Panc1 (cell line): ENCODE results near the gene CA5A. TPM values are rescaled to one million over a fixed set of nuclear protein-coding genes. Genes with fewer than 3 reads are reported as not detected.

Source experiments
- ATAC-seq: fragments of 200-7000 bp; cut with Tn5 transposase; 2 replicates; pipeline ENCODE4 v1.9.1; 2020; ENCODE audit warnings: mild to moderate bottlenecking, moderate library complexity
- BruUV-seq: library from RNA; stranded (reverse); fragments of 400-500 nt; replicated peaks from 2 replicates; lab custom pipeline; 2021; lab: Mats Ljungman, UMichigan
- CTCF ChIA-PET: fragments of 300-600 bp; sonication (Branson Sonifier 250); formaldehyde crosslinking; loops from one replicate; lab custom pipeline; 2022; ENCODE audit warnings: antibody characterized with exemption; lab: Charles Lee
- POLR2A ChIA-PET: fragments of 300-600 bp; sonication (Branson Sonifier 250); formaldehyde crosslinking; loops from one replicate; lab custom pipeline; 2022; ENCODE audit warnings: antibody characterized with exemption; lab: Charles Lee
- DNase-seq: peaks from one replicate; pipeline ENCODE4 v3.0.0-alpha.2; 2010; ENCODE audit warnings: low read depth, low spot score
- H3K27ac ChIP-seq: 2 replicates; pipeline ENCODE4 v1.5.1; 2011; ENCODE audit warnings: mild to moderate bottlenecking, low read length, inconsistent platforms
- H3K27me3 ChIP-seq: fragments of 200-500 bp; sonication (Bioruptor generic); 2 replicates; pipeline ENCODE4 v1.6.0; 2014; ENCODE audit warnings: low read length, inconsistent platforms; ENCODE audit not compliant: control insufficient read depth, insufficient read depth
- H3K36me3 ChIP-seq: fragments of 200-500 bp; sonication (Bioruptor generic); 2 replicates; pipeline ENCODE4 v1.5.1; 2014; ENCODE audit warnings: inconsistent platforms, mild to moderate bottlenecking, low read length, moderate library complexity; ENCODE audit not compliant: control insufficient read depth, insufficient read depth
- H3K4me1 ChIP-seq: 2 replicates; pipeline ENCODE4 v1.5.1; 2011; ENCODE audit warnings: inconsistent platforms, mild to moderate bottlenecking, low read length, moderate library complexity; ENCODE audit not compliant: control insufficient read depth, insufficient read depth
- H3K4me3 ChIP-seq, 2 experiments: 2 replicates each; pipeline ENCODE4 v1.5.1; 2011 to 2012; ENCODE audit warnings: low read depth in 2 of 2, low read length in 2 of 2, mild to moderate bottlenecking in 2 of 2, inconsistent platforms in 1 of 2, moderate library complexity in 1 of 2
- H3K9me3 ChIP-seq: fragments of 200-500 bp; sonication (Bioruptor generic); 2 replicates; pipeline ENCODE4 v1.5.1; 2014; ENCODE audit warnings: low read depth, mild to moderate bottlenecking, inconsistent platforms, low read length, moderate library complexity; ENCODE audit not compliant: control insufficient read depth, insufficient read depth
- POLR2AphosphoS5 ChIP-seq: IDR thresholded peaks from 2 replicates; pipeline ENCODE4 v1.6.1; 2012; ENCODE audit warnings: mild to moderate bottlenecking, low read depth, low read length, moderate library complexity
- REST ChIP-seq, 2 experiments: IDR thresholded peaks; 2 replicates each; pipeline ENCODE4 v1.6.1; 2011 to 2012; ENCODE audit warnings: low read depth in 2 of 2, control low read depth in 1 of 2, low read length in 1 of 2, mild to moderate bottlenecking in 1 of 2, moderate library complexity in 1 of 2; ENCODE audit not compliant: insufficient read depth in 1 of 2
- SIN3A ChIP-seq: IDR thresholded peaks from 2 replicates; pipeline ENCODE4 v1.6.1; 2012; ENCODE audit warnings: low read depth, mild to moderate bottlenecking, low read length, moderate library complexity, borderline replicate concordance; ENCODE audit not compliant: insufficient read depth
- TCF7L2 ChIP-seq: IDR thresholded peaks from 2 replicates; pipeline ENCODE4 v1.6.1; 2011; ENCODE audit warnings: mild to moderate bottlenecking, low read depth, low read length, inconsistent platforms
- in situ Hi-C: cut with HindIII; loops from 2 replicates; pipeline ENCODE4 v1.10.0; 2016; ENCODE audit warnings: low sequenced_read_pairs, low pct_unique_long_range_greater_than_20kb
- intact Hi-C: fragments of 100-400 bp; cut with micrococcal nuclease; formaldehyde crosslinking; loops from one replicate; pipeline ENCODE4 v1.10.0; 2022; ENCODE audit not compliant: unreplicated experiment
- total RNA-seq: library from RNA; stranded (reverse); gene quantifications from one replicate; pipeline ENCODE4 v1.2.1, GENCODE V29; 2021; ENCODE audit not compliant: unreplicated experiment
- TF ChIP-seq, protein P1 (sequence below): fragments of 450-650 bp; IDR thresholded peaks from 2 replicates; pipeline ENCODE4 v1.5.1; 2017; ENCODE audit warnings: mild to moderate bottlenecking

The CA5A gene
- total RNA-seq, 1 experiment from 2014 or later, result not detected

- ChIA-PET POLR2A (no interaction called here), CTCF (no interaction called here)
- peaks cover 7% of the 10 kb centered on the region for H3K4me1 ChIP-seq
- no TSS peak for BruUV-seq
- intact Hi-C loops, result no loop called here
- in situ Hi-C loops, result no loop called here
- H3K9me3 ChIP-seq, result peaks cover 5% of the 10 kb centered on the region; the same call in 1 of the 2 replicates
- ATAC-seq, result no peak
- no peaks in the 10 kb centered on the region for H3K36me3 ChIP-seq
- DNase-seq, result no peak
- TF ChIP-seq, protein P1, sequence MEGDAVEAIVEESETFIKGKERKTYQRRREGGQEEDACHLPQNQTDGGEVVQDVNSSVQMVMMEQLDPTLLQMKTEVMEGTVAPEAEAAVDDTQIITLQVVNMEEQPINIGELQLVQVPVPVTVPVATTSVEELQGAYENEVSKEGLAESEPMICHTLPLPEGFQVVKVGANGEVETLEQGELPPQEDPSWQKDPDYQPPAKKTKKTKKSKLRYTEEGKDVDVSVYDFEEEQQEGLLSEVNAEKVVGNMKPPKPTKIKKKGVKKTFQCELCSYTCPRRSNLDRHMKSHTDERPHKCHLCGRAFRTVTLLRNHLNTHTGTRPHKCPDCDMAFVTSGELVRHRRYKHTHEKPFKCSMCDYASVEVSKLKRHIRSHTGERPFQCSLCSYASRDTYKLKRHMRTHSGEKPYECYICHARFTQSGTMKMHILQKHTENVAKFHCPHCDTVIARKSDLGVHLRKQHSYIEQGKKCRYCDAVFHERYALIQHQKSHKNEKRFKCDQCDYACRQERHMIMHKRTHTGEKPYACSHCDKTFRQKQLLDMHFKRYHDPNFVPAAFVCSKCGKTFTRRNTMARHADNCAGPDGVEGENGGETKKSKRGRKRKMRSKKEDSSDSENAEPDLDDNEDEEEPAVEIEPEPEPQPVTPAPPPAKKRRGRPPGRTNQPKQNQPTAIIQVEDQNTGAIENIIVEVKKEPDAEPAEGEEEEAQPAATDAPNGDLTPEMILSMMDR, result no peak
- TF ChIP-seq POLR2AphosphoS5 (no peak), TCF7L2 (no peak), REST (IDR thresholded peaks at IDR 0.05; ENCODE audit: insufficient read depth in 1 of 2, low read depth in 2 of 2, low read length in 1 of 2) (no peak), SIN3A (no peak)
- H3K27ac ChIP-seq, result no peak overlapping the region
- no peak overlapping the region for H3K4me3 ChIP-seq
- H3K27me3 ChIP-seq, result no peaks in the 10 kb centered on the region
Measured at GRCh38 chr16:87968541-87968940, 32.2 kb upstream of the CA5A start.

- ATAC-seq (peak; percentile 82), DNase-seq (no peak)
- Histone ChIP-seq H3K36me3 (no peaks in the 10 kb centered on the region), H3K9me3 (peaks cover 2% of the 10 kb centered on the region; the same call in 1 of the 2 replicates), H3K4me1 (peaks cover 13% of the 10 kb centered on the region), H3K4me3 (no peak overlapping the region), H3K27ac (peak overlapping the region; percentile 21; the same call in 1 of the 2 replicates), H3K27me3 (no peaks in the 10 kb centered on the region)
- ChIA-PET POLR2A (interaction anchor here (0.6 kb wide), 1 partner anchor 14 kb away, joined by 9 read pairs; no protein-coding TSS in a partner anchor), CTCF (no interaction called here)
- in situ Hi-C loops, result no loop called here
- intact Hi-C loops, result no loop called here
- BruUV-seq, result no TSS peak
- TF ChIP-seq SIN3A (no peak), POLR2AphosphoS5 (no peak), TCF7L2 (no peak), REST (IDR thresholded peaks at IDR 0.05; ENCODE audit: insufficient read depth in 1 of 2, low read depth in 2 of 2, low read length in 1 of 2) (no peak)
- TF ChIP-seq, protein P1, result no peak
Measured at GRCh38 chr16:87966685-87967185, 30.4 kb upstream of the CA5A start.
